HG03457 (cell line): ENCODE measurements around the gene P2RY8.
A peak's percentile ranks its signal among the peaks of the same experiment; 100 is the strongest.
"Not testable (repeated sequence)": the region's sequence is repeated elsewhere in the genome, so short reads cannot be mapped to it uniquely, and the experiment has no call there.

Experiments
- ATAC-seq: cut with Tn5 transposase; IDR thresholded peaks from one replicate; pipeline ENCODE4 v1.9.1; 2021; ENCODE audit warnings: moderate number of reproducible peaks; ENCODE audit not compliant: unreplicated experiment

The P2RY8 gene

GRCh38 chrX:1521459-1521956 lies 15.5 kb downstream of the P2RY8 start:
- peak; percentile 80 for ATAC-seq

GRCh38 chrX:1520350-1520749 lies 16.6 kb downstream of the P2RY8 start:
- no peak for ATAC-seq

- ATAC-seq: no peak
Measured at GRCh38 chrX:1519022-1519497, 17.9 kb downstream of the P2RY8 start.

- no peak for ATAC-seq
Measured at GRCh38 chrX:1518512-1518911, 18.5 kb downstream of the P2RY8 start.

GRCh38 chrX:1516596-1517104 lies 20.3 kb downstream of the P2RY8 start:
- ATAC-seq: no peak

- ATAC-seq: no peak
Measured at GRCh38 chrX:1511829-1512228, 25.2 kb downstream of the P2RY8 start.

GRCh38 chrX:1511150-1511549 lies 25.8 kb downstream of the P2RY8 start:
- no peak for ATAC-seq

- peak; percentile 63 for ATAC-seq
Measured at GRCh38 chrX:1507511-1508463, 29.2 kb downstream of the P2RY8 start.

- ATAC-seq: no peak
Measured at GRCh38 chrX:1506916-1507315, 30.1 kb downstream of the P2RY8 start.

- no peak for ATAC-seq
Measured at GRCh38 chrX:1502853-1503252, 34.1 kb downstream of the P2RY8 start.

- ATAC-seq: no peak
Measured at GRCh38 chrX:1502241-1502640, 34.7 kb downstream of the P2RY8 start.

- peak; percentile 60 for ATAC-seq
Measured at GRCh38 chrX:1500701-1501624, 36.0 kb downstream of the P2RY8 start.

GRCh38 chrX:1496076-1496475 lies 40.9 kb downstream of the P2RY8 start:
- no peak for ATAC-seq

- ATAC-seq: peak; percentile 48
Measured at GRCh38 chrX:1493877-1494510, 43.0 kb downstream of the P2RY8 start.

- ATAC-seq: no peak
Measured at GRCh38 chrX:1493412-1493811, 43.6 kb downstream of the P2RY8 start.

GRCh38 chrX:1492421-1493012 lies 44.5 kb downstream of the P2RY8 start:
- ATAC-seq: no peak

GRCh38 chrX:1491851-1492349 lies 45.1 kb downstream of the P2RY8 start:
- peak; percentile 66 for ATAC-seq

GRCh38 chrX:1491248-1491647 lies 45.7 kb downstream of the P2RY8 start:
- not testable (repeated sequence) for ATAC-seq

- not testable (repeated sequence) for ATAC-seq
Measured at GRCh38 chrX:1490723-1491122, 46.3 kb downstream of the P2RY8 start.

GRCh38 chrX:1489354-1489753 lies 47.6 kb downstream of the P2RY8 start:
- not testable (repeated sequence) for ATAC-seq
